GM18870 (cell line): ENCODE measurements around the gene SIRT2.
A peak's percentile ranks its signal among the peaks of the same experiment; 100 is the strongest.
"Not testable (repeated sequence)": the region's sequence is repeated elsewhere in the genome, so short reads cannot be mapped to it uniquely, and the experiment has no call there.

Experiments
- ATAC-seq: cut with Tn5 transposase; IDR thresholded peaks from one replicate; pipeline ENCODE4 v1.9.1; 2021; ENCODE audit warnings: moderate library complexity; ENCODE audit not compliant: unreplicated experiment

The SIRT2 gene

GRCh38 chr19:38899447-38900201 lies at the start of gene SIRT2, which contains the start of gene NFKBIB:
SIRT2 (minus strand) TSS chr19:38899618; CDS start chr19:38899521, 97 bp downstream.
NFKBIB (plus strand) TSS chr19:38899969; CDS start chr19:38900033, 64 bp downstream.
- ATAC-seq, result peak; percentile 91

- no peak for ATAC-seq
Observed at GRCh38 chr19:38946229-38947010, 47.0 kb upstream of the SIRT2 start.

- ATAC-seq, result no peak
Observed at GRCh38 chr19:38945562-38946228, 46.3 kb upstream of the SIRT2 start.

- ATAC-seq, result no peak
Observed at GRCh38 chr19:38944981-38945506, 45.6 kb upstream of the SIRT2 start.

- ATAC-seq, result no peak
Observed at GRCh38 chr19:38942471-38943181, 43.2 kb upstream of the SIRT2 start.

- no peak for ATAC-seq
Observed at GRCh38 chr19:38941979-38942378, 42.6 kb upstream of the SIRT2 start.

- not testable (repeated sequence) for ATAC-seq
Observed at GRCh38 chr19:38941466-38941865, 42.0 kb upstream of the SIRT2 start.

- no peak for ATAC-seq
Observed at GRCh38 chr19:38939957-38940356, 40.5 kb upstream of the SIRT2 start.

GRCh38 chr19:38933544-38933943 lies 34.1 kb upstream of the SIRT2 start:
- no peak for ATAC-seq

- ATAC-seq, result no peak
Observed at GRCh38 chr19:38932425-38933179, 33.2 kb upstream of the SIRT2 start.

GRCh38 chr19:38931521-38931793 lies 32.0 kb upstream of the SIRT2 start:
- ATAC-seq, result no peak

- ATAC-seq, result peak; percentile 90
Observed at GRCh38 chr19:38930776-38931520, 31.5 kb upstream of the SIRT2 start, which contains the start of gene MRPS12. MRPS12 (plus strand) TSS chr19:38930944; CDS start chr19:38931295, 351 bp downstream.

- ATAC-seq, result peak; percentile 70
Observed at GRCh38 chr19:38929929-38930775, 30.7 kb upstream of the SIRT2 start, which contains the start of gene SARS2. SARS2 (minus strand) TSS chr19:38930763; CDS start chr19:38930736, 27 bp downstream.

- no peak for ATAC-seq
Observed at GRCh38 chr19:38928391-38929001, 29.1 kb upstream of the SIRT2 start.

- no peak for ATAC-seq
Observed at GRCh38 chr19:38924388-38924787, 25.0 kb upstream of the SIRT2 start.

GRCh38 chr19:38922482-38922881 lies 23.1 kb upstream of the SIRT2 start:
- ATAC-seq, result no peak

- ATAC-seq, result no peak
Observed at GRCh38 chr19:38921420-38922274, 22.2 kb upstream of the SIRT2 start.
